ENCODE measurements around the gene CKMT1B. TPM values are rescaled to one million over a fixed set of nuclear protein-coding genes. Genes with fewer than 3 reads are reported as not detected.
"Not testable (repeated sequence)": the region's sequence is repeated elsewhere in the genome, so short reads cannot be mapped to it uniquely, and the experiment has no call there.

CKMT1B gene
- total RNA-seq, 1 donor: not detected

DNA sequence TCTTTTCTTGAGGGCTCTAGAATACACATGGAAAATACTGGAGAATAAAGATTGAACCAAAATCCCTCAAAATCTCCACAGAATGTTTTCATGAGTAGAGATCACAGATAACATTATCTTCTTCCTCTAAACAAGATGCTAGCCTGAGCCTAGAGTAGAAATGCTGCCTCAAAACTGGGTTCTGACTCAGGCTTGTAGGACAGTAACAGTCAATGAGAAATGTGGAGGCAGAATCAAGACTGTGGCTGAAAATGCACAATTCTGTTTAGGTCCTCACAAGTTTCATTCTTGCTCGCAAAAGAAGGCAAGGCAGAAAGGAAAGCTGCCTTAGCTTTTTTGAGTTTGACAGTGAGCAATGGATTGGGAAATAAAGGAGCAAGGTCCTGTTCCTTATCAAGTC lies 19.2 kb upstream of the CKMT1B start:
- H3K4me3 ChIP-seq (ENCODE audit: low read depth, low read length); DNase-seq (ENCODE audit: low read depth): not testable (repeated sequence)

DNA sequence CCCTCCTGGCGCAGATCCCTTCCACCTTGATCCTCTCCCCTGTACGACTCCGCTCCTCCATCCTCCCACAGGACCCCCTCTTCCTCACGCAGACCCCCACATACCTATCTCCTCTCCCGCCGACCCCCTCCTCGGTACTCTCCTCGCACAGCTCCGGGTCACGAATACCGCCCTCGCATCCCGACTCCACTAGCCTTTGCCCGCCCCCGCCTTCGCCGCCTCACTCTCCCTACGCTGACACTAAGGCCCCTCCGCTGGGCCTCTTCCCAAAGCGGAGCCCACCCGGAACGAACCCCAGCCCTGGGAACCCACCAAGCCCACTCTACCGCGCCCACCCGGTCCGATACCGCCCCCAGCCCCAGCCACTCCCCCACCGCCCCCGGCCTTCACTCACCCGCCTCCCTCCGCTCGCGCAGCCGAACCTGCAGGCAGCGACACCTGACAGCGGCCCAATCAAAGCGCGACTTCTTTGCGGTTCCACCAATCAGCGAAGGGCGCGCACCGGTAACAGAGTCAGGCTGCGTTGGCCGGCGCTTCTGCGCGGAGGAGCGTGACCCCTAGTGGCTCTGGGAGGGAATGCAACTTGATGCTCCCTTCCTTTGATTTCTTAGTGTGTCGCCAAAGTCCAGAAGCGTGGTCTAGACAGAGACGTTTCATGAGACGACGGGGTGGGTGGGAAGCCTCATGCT lies 3.9 kb upstream of the CKMT1B start, which contains the start of gene PPIP5K1:
PPIP5K1 (minus strand) TSS at position 431 of the 689 bp plus-strand sequence. CDS start 5,704 bp downstream, outside the sequence.
- H3K4me3 ChIP-seq (ENCODE audit: low read depth, low read length); DNase-seq (ENCODE audit: low read depth): not testable (repeated sequence)

DNA sequence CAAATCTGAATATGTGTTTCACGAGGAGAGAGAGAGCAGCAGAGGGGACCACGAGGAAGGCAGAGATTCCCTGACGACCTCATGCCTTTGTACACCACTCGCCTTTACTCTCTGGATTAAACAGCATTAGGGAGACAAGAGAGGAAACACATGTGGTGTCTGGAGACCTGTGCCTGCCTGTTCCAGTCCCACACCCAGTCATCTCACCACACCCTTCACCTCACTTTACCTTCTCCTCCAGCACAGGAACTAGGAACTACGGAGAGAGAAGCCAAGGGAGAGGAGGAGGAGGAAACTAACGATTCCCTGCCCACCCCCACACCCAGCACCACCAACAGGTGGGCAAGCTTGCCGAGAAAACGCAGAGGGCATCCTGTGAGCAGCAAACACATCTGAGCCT lies 986 bp upstream of the CKMT1B start:
- not testable (repeated sequence) for H3K4me3 ChIP-seq (ENCODE audit: low read depth, low read length); DNase-seq (ENCODE audit: low read depth)

DNA sequence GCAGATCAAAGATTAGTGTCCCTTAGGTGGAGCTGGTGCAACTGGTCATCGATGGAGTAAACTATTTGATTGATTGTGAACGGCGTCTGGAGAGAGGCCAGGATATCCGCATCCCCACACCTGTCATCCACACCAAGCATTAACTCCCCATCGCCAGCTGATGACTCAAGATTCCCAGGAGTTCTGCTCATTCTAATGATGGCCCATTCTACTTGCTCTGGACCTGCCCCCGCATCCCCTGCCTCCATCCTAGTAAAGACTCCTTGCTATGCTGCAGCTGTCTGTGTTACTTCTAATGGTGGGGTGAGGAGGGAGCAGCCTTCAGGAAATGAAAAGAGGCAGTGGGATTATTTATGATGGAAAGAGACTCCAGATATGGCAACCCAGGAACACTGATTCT lies 5.3 kb downstream of the CKMT1B start:
- H3K4me3 ChIP-seq (ENCODE audit: low read depth, low read length); DNase-seq (ENCODE audit: low read depth): not testable (repeated sequence)

DNA sequence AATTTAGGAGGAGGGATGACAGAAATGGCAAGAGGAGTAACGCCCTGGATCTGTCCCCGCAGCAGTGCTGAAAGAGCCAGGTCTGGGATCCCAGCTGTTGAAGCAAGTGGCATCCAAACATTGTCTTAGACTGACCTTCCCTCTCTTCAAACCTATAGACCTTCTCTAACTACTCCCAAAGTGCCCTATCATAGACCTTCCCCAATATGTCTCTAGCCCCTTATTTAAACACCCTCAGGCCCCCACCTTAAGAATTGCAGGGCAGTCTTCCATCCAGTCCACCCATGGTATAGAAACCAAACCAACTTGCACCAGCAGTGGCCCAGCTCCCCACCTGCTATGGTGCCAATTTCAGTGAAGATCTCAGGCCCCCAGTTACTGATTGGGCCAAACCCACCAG lies 6.4 kb downstream of the CKMT1B start:
- H3K4me3 ChIP-seq (ENCODE audit: low read depth, low read length); DNase-seq (ENCODE audit: low read depth): not testable (repeated sequence)

DNA sequence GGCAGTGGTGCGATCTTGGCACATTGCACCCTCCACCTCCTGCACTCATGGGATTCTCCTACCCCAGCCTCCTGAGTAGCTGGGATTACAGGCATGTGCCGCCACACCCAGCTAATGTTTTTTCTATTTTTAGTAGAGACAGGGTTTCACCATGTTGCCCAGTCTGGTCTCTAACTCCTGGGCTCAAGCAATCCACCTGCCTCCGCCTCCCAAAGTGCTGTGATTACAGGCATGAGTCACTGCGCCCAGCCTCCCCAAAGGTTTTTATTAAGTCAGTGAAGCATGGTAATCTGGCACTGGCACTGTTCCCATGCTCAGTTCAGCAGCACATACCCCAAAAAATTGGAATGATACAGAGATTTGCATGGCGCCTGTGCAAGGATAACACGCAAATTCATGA lies 8.4 kb downstream of the CKMT1B start:
- DNase-seq (ENCODE audit: low read depth); H3K4me3 ChIP-seq (ENCODE audit: low read depth, low read length): not testable (repeated sequence)

DNA sequence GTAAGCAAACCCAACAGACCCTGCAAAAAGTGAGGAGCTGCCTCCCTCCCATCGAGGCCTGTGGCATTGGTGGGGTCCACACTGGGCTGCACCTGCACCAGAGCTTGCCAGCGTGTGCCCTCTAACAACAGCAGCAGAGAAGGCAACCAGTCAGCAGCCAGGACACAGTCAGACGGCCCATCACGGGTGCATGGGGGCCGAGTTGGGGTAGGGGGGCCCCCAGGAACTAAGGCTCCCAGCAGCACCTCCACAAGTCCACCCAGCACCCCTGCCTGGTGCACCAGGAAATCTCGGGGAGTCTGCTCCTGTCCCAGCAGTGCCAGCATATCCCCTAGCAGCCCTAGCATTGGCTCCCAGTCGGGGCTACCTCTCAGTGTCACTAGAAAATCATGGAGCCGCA lies 23.9 kb downstream of the CKMT1B start:
- DNase-seq (ENCODE audit: low read depth); H3K4me3 ChIP-seq (ENCODE audit: low read depth, low read length): not testable (repeated sequence)

DNA sequence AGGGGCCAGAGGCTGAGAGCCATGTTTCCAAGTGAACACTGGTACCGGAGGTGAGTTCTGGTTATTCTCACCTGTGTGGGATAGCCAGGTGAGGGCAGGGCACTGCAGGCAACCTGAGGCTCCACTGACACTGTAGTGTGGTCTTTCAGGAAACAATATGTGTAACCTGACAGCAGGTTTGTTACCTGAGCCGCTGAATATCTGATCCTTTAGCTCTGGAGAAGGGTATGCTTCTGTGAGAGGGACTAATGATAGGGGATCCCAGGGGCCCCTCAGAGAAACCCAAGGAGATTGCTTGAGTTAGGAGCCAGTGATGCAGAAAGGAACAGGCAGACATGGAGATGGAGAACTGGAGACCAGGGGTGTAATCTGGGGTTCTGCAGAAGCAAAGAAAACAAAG lies 24.9 kb downstream of the CKMT1B start, which contains the start of gene STRC:
STRC (minus strand) TSS at position 101 of the 400 bp plus-strand sequence; CDS start at position 23, 78 bp downstream.
- not testable (repeated sequence) for DNase-seq (ENCODE audit: low read depth); H3K4me3 ChIP-seq (ENCODE audit: low read depth, low read length)

DNA sequence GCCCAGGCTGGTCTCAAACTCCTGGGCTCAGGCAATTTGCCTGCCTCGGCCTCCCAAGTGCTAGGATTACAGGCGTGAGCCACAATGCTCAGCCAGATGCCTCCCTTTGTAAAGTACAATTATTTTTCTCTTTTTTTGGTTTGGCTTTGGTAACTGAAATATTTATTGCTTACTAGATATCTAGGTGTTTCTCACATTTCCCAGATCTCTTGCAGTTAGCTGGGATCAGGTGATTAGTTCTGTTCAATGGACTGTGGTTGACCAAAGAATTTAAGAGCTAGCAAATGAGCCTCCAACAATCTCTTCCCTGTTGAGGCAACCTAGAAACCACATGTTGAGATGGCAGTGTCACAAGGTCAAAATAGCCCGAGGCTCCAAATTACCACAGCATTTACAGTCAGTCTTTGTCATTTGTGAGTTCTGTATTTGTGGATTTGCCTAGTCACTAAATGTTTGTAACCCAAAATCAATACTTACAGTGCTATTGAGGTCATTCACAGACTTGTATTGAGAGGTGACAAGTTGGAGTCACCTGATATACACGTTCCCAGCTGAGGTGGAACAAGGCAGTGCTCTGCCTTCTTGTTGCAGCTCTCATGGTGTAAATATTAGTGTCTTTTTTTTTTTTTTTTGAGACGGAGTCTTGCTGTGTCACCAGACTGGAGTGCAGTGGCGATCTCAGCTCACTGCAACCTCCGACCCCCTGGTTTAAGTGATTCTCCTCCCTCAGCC lies 28.4 kb downstream of the CKMT1B start:
- not testable (repeated sequence) for H3K4me3 ChIP-seq (ENCODE audit: low read depth, low read length)
- peak; percentile 12 for DNase-seq (ENCODE audit: low read depth)

DNA sequence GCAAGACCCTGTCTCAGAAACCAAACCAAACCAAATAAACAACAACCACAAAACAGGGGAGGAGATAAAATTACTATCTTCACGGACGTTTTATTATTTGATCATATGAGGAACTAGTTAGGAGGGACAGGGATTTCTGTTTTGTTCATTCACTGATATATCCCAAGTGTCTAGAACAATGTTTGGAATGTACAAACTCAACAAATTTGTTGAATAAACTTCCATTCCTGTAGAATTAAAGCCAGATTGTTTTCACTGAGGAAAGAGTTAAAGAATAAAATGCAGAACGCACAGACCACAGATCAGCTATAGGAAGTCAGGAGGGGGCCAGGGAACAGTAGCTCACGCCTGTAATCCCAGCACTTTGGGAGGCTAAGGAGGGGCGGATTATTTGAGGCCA lies 31.3 kb downstream of the CKMT1B start:
- DNase-seq (ENCODE audit: low read depth): no peak
- TF ChIP-seq, protein P1, sequence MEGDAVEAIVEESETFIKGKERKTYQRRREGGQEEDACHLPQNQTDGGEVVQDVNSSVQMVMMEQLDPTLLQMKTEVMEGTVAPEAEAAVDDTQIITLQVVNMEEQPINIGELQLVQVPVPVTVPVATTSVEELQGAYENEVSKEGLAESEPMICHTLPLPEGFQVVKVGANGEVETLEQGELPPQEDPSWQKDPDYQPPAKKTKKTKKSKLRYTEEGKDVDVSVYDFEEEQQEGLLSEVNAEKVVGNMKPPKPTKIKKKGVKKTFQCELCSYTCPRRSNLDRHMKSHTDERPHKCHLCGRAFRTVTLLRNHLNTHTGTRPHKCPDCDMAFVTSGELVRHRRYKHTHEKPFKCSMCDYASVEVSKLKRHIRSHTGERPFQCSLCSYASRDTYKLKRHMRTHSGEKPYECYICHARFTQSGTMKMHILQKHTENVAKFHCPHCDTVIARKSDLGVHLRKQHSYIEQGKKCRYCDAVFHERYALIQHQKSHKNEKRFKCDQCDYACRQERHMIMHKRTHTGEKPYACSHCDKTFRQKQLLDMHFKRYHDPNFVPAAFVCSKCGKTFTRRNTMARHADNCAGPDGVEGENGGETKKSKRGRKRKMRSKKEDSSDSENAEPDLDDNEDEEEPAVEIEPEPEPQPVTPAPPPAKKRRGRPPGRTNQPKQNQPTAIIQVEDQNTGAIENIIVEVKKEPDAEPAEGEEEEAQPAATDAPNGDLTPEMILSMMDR (IDR thresholded peaks at IDR 0.05; ENCODE audit: insufficient read depth, low read depth, low read length): no peak
- no peak overlapping the region for H3K4me3 ChIP-seq (ENCODE audit: low read depth, low read length)

DNA sequence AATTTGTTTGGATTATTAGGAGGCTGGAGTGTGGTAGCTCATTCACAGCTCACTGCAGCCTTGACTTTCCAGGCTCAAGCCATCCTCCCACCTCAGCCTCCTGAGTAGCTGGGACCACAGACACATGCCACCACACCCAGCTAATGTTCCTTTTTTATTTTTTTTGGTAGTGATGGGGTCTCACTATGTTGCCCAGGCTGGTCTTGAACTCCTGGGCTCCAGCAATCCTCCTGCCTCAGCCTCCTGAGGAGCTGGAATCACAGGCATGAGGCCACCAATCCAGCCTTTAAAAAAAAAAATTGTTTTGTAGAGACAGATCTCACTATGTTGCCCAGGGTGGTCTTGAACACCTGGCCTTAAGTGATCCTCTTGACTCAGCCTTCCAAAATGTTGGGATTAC lies 33.1 kb downstream of the CKMT1B start:
- not testable (repeated sequence) for H3K4me3 ChIP-seq (ENCODE audit: low read depth, low read length); DNase-seq (ENCODE audit: low read depth)

DNA sequence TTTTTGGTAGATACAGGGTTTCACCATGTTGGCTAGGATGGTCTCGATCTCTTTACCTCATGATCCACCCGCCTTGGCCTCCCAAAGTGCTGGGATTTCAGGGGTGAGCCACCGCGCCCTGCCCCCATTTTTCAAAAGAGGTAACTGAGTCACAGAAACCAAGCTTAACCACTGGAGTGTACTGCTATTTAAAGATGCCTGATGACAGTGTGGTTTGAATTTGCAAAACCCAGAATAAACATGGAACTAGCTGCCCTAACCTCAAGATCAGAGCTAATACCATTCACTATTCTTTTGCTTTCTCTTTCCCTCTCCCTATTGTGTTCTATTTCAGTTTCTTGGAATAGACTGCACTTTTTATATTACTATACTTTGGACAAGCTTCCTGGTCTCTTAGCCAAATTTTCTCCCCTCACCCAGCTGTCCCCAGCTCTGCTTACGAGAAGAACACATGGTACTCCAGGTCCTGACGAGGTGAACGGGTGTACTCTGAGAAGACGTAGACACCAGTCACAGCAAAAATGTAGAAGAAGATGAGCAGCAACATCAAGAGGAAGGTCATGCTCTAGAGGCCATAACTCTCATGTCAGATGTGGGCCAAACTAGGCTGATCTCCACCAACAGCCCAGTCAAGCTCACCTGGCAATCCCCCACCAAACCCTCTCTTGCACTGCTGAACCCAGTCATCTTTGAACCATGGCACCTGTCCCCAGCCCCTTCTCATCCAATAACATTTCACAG lies 44.8 kb downstream of the CKMT1B start:
- DNase-seq (ENCODE audit: low read depth); H3K4me3 ChIP-seq (ENCODE audit: low read depth, low read length): not testable (repeated sequence)

Small RNAs within 50 kb of the gene (small RNA-seq; reads per million reads assigned to genes)
- not detected for gene PDIA3P2
- gene RNU6-554P: not detected
- not detected for gene RNU6-610P

Other genes starting within 250 kb of the CKMT1B start
- gene ZSCAN29, start 223.0 kb upstream of the CKMT1B start, total RNA-seq: 26.3 and 37.0 TPM in 2 replicates
- gene TUBGCP4, start 222.9 kb upstream of the CKMT1B start, total RNA-seq: 9.7 and 14.7 TPM in 2 replicates
- gene TP53BP1, start 100.9 kb upstream of the CKMT1B start, total RNA-seq: 83.4 and 94.1 TPM in 2 replicates
- 60.9 and 65.7 TPM in 2 replicates for gene MAP1A, start 76.4 kb upstream of the CKMT1B start, total RNA-seq
- gene PPIP5K1, start 3.8 kb upstream of the CKMT1B start, total RNA-seq: 27.1 and 28.5 TPM in 2 replicates
- gene STRC, start 24.8 kb downstream of the CKMT1B start, total RNA-seq: not detected in 2 replicates
- 0.32 and 0.86 TPM in 2 replicates for gene CATSPER2, start 54.8 kb downstream of the CKMT1B start, total RNA-seq
- not detected in 2 replicates for gene CKMT1A, start 99.8 kb downstream of the CKMT1B start, total RNA-seq
- gene PDIA3, start 152.4 kb downstream of the CKMT1B start, total RNA-seq: 120 and 185 TPM in 2 replicates
- 1.6 and 4.3 TPM in 2 replicates for gene ELL3, start 182.9 kb downstream of the CKMT1B start, total RNA-seq
- gene SERF2, start 198.3 kb downstream of the CKMT1B start, total RNA-seq: 255 and 321 TPM in 2 replicates
- under 0.01 TPM in 1 of 2 replicates, not detected in the other for gene SERINC4, start 206.2 kb downstream of the CKMT1B start, total RNA-seq
- 6.4 and 6.9 TPM in 2 replicates for gene HYPK, start 206.6 kb downstream of the CKMT1B start, total RNA-seq
- 15.8 and 23.7 TPM in 2 replicates for gene MFAP1, start 230.7 kb downstream of the CKMT1B start, total RNA-seq
- gene WDR76, start 233.0 kb downstream of the CKMT1B start, total RNA-seq: 15.1 and 17.7 TPM in 2 replicates